MG63 (cell line): ENCODE measurements around the gene BANP. TPM values are rescaled to one million over a fixed set of nuclear protein-coding genes. Genes with fewer than 3 reads are reported as not detected.
A peak's percentile ranks its signal among the peaks of the same experiment; 100 is the strongest.
"Not testable (repeated sequence)": the region's sequence is repeated elsewhere in the genome, so short reads cannot be mapped to it uniquely, and the experiment has no call there.

ENCODE experiments used
- DNase-seq: peaks from one replicate; pipeline ENCODE4 v3.0.0-alpha.2; 2020
- H3K27me3 ChIP-seq: fragments of 250-450 bp; sonication (Bioruptor Pico); 2 replicates; pipeline ENCODE4 v1.5.1; 2020; ENCODE audit warnings: mild to moderate bottlenecking, moderate library complexity
- H3K36me3 ChIP-seq: fragments of 250-450 bp; sonication (Bioruptor Pico); 2 replicates; pipeline ENCODE4 v1.5.1; 2020; ENCODE audit warnings: mild to moderate bottlenecking, moderate library complexity
- H3K4me3 ChIP-seq: fragments of 250-450 bp; sonication (Bioruptor Pico); 2 replicates; pipeline ENCODE4 v1.5.1; 2020; ENCODE audit warnings: mild to moderate bottlenecking, moderate library complexity
- H3K9me3 ChIP-seq: fragments of 250-450 bp; sonication (Bioruptor Pico); 2 replicates; pipeline ENCODE4 v1.5.1; 2020; ENCODE audit warnings: mild to moderate bottlenecking, moderate library complexity
- total RNA-seq: library from RNA; depleted of rRNA; stranded (reverse); fragments of >200 nt; shearing (Covaris generic); gene quantifications from 2 replicates; pipeline ENCODE4 v1.2.3, GENCODE V29; 2014; ENCODE audit warnings: low replicate concordance

The BANP gene
- total RNA-seq, 1 experiment from 2014 or later = 30.4 TPM

GRCh38 chr16:88109726-88110621 is 158.7 kb downstream of the BANP start:
- DNase-seq, H3K27me3 ChIP-seq, H3K9me3 ChIP-seq, H3K4me3 ChIP-seq, H3K36me3 ChIP-seq: not testable (repeated sequence)

GRCh38 chr16:88110875-88111494 is 159.8 kb downstream of the BANP start:
- H3K27me3 ChIP-seq, H3K36me3 ChIP-seq, H3K4me3 ChIP-seq, DNase-seq, H3K9me3 ChIP-seq: not testable (repeated sequence)

- H3K27me3 ChIP-seq, DNase-seq, H3K36me3 ChIP-seq, H3K4me3 ChIP-seq, H3K9me3 ChIP-seq: not testable (repeated sequence)
Measured at GRCh38 chr16:88111976-88112375, 160.7 kb downstream of the BANP start.

- DNase-seq = no peak
Measured at GRCh38 chr16:88113545-88114045, 162.4 kb downstream of the BANP start.

GRCh38 chr16:88114541-88115228 is 163.5 kb downstream of the BANP start:
- H3K9me3 ChIP-seq, H3K36me3 ChIP-seq, H3K4me3 ChIP-seq, H3K27me3 ChIP-seq, DNase-seq: not testable (repeated sequence)

More at GRCh38 chr16:88113545-88114045, 162.4 kb downstream of the BANP start:
- Histone ChIP-seq H3K36me3 (no peaks in the 10 kb centered on the region), H3K9me3 (no peaks in the 10 kb centered on the region), H3K27me3 (no peaks in the 10 kb centered on the region), H3K4me3 (no peak overlapping the region)

- no peaks in the 10 kb centered on the region for H3K27me3 ChIP-seq
- H3K4me3 ChIP-seq = no peak overlapping the region
- H3K9me3 ChIP-seq = no peaks in the 10 kb centered on the region
- no peaks in the 10 kb centered on the region for H3K36me3 ChIP-seq
- DNase-seq = no peak
Measured at GRCh38 chr16:88116121-88116520, 164.9 kb downstream of the BANP start.

- Histone ChIP-seq H3K4me3 (no peak overlapping the region), H3K9me3 (no peaks in the 10 kb centered on the region), H3K27me3 (no peaks in the 10 kb centered on the region), H3K36me3 (no peaks in the 10 kb centered on the region)
- DNase-seq = no peak
Measured at GRCh38 chr16:88117476-88117868, 166.2 kb downstream of the BANP start.

GRCh38 chr16:88118376-88118775 is 167.1 kb downstream of the BANP start:
- no peak for DNase-seq
- no peaks in the 10 kb centered on the region for H3K36me3 ChIP-seq
- no peaks in the 10 kb centered on the region for H3K9me3 ChIP-seq
- H3K27me3 ChIP-seq = no peaks in the 10 kb centered on the region
- H3K4me3 ChIP-seq = no peak overlapping the region

- peak; percentile 59 for DNase-seq
- not testable (repeated sequence) for H3K9me3 ChIP-seq, H3K36me3 ChIP-seq, H3K27me3 ChIP-seq, H3K4me3 ChIP-seq
Measured at GRCh38 chr16:88118852-88119741, 167.9 kb downstream of the BANP start.

- not testable (repeated sequence) for H3K27me3 ChIP-seq, H3K9me3 ChIP-seq, H3K4me3 ChIP-seq, H3K36me3 ChIP-seq, DNase-seq
Measured at GRCh38 chr16:88119881-88120751, 168.9 kb downstream of the BANP start.

- no peak for DNase-seq
- Histone ChIP-seq H3K36me3 (no peaks in the 10 kb centered on the region), H3K27me3 (no peaks in the 10 kb centered on the region), H3K9me3 (no peaks in the 10 kb centered on the region), H3K4me3 (no peak overlapping the region)
Measured at GRCh38 chr16:88120812-88121211, 169.6 kb downstream of the BANP start.

GRCh38 chr16:88121391-88121790 is 170.2 kb downstream of the BANP start:
- not testable (repeated sequence) for H3K27me3 ChIP-seq, H3K9me3 ChIP-seq, H3K36me3 ChIP-seq, DNase-seq, H3K4me3 ChIP-seq

GRCh38 chr16:88121886-88122580 is 170.8 kb downstream of the BANP start:
- no peak overlapping the region for H3K4me3 ChIP-seq
- H3K36me3 ChIP-seq = no peaks in the 10 kb centered on the region
- H3K9me3 ChIP-seq = no peaks in the 10 kb centered on the region
- DNase-seq = no peak
- no peaks in the 10 kb centered on the region for H3K27me3 ChIP-seq
